Astrocyte of the cerebellum (primary cell): ENCODE measurements around the gene LIPC.
A peak's percentile ranks its signal among the peaks of the same experiment; 100 is the strongest.

Experiments used
- DNase-seq: peaks from one replicate; pipeline ENCODE4 v3.0.0-alpha.2; 2011; ENCODE audit warnings: low read depth
- H3K4me3 ChIP-seq: 2 replicates; pipeline ENCODE4 v1.5.1; 2011; ENCODE audit warnings: mild to moderate bottlenecking, low read depth, low read length, moderate library complexity
- in situ Hi-C: cut with HindIII; loops from 2 replicates; pipeline ENCODE4 v1.10.0; 2017; ENCODE audit warnings: low sequenced_read_pairs
- TF ChIP-seq, protein P1 (sequence below): IDR thresholded peaks from 2 replicates; pipeline ENCODE4 v1.5.1; 2012; ENCODE audit warnings: low read length, low read depth, moderate library complexity, mild to moderate bottlenecking; ENCODE audit errors: missing control alignments

Gene LIPC

DNA sequence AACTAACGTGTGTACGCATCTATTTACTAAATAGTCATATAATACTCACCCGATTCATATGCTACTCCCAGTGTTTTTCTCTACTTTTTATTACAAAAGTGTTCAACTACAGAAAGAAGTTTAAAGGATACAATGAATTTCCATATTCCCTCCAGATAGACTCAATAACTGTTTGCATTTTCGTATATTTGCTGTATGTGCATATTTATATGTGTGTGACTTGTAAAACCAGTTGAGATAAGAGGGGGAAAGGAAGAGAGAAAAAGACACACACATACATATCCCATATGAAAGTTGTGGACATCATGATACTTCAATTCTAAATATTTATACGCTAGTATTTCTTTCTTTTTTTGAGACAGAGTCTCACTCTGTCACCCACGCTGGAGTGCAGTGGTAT, 14.1 kb downstream of the LIPC start:
- no peak overlapping the region for H3K4me3 ChIP-seq
- TF ChIP-seq, protein P1, sequence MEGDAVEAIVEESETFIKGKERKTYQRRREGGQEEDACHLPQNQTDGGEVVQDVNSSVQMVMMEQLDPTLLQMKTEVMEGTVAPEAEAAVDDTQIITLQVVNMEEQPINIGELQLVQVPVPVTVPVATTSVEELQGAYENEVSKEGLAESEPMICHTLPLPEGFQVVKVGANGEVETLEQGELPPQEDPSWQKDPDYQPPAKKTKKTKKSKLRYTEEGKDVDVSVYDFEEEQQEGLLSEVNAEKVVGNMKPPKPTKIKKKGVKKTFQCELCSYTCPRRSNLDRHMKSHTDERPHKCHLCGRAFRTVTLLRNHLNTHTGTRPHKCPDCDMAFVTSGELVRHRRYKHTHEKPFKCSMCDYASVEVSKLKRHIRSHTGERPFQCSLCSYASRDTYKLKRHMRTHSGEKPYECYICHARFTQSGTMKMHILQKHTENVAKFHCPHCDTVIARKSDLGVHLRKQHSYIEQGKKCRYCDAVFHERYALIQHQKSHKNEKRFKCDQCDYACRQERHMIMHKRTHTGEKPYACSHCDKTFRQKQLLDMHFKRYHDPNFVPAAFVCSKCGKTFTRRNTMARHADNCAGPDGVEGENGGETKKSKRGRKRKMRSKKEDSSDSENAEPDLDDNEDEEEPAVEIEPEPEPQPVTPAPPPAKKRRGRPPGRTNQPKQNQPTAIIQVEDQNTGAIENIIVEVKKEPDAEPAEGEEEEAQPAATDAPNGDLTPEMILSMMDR: no peak
- in situ Hi-C loops: no loop called here
- DNase-seq: no peak

DNA sequence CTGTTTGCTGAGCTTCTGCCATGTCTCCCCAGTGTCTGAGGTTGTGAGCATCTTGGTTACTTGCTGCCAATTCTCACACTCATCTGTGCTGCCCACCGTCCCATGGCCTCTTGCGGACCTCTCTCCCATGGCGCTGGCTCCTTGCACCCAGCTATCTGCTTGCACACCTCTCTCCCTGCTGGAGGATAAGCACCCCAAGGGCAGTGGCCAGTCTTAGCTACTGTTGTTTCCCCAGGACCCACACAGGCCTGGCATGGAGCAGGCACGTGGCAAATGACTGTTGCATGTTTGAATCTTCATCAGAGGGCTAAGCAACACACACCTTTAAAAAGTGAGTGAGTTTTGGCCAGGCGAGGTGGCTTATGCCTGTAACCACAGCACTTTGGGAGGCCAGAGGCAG, 14.7 kb downstream of the LIPC start:
- DNase-seq: no peak
- in situ Hi-C loops: no loop called here
- TF ChIP-seq, protein P1: no peak

DNA sequence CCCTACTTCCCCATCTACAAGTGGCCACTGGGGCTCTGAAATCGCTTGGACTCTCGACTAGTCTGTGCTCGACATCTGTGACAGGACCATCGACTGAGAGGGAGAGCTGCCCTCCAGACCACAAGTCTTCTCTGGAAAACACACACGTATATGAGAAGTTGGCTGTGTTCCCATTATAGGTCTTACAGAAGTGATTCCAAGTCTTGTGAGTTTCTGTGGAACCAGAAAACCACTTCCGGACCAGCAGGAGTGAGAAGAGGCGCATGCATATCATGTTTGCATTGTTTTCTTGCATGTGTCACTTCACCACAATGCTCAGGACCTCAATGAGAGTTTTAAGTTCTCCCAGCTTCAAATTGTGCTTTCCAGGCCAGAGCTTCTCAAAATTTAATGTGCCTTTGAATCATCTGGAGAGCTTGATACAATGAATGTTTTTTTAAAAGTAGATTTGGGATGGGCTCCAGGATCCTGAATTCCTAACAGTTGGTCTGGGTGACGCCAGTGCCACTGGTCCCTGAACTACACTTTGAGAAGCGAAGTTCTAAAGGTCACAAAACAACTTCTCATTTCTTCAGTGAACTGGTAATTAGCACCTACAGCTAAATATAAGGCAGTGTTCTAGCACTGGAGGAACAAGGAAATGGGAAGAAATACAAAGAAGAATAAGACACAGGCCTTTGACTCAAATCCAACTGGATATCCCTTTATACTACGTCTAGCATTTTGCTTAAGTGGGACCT, 15.7 kb downstream of the LIPC start:
- in situ Hi-C loops: no loop called here
- TF ChIP-seq, protein P1: peak; percentile 3
- peak; percentile 90 for DNase-seq
- no peak overlapping the region for H3K4me3 ChIP-seq

More for the DNA sequence above, 14.7 kb downstream of the LIPC start:
- H3K4me3 ChIP-seq: no peak overlapping the region

DNA sequence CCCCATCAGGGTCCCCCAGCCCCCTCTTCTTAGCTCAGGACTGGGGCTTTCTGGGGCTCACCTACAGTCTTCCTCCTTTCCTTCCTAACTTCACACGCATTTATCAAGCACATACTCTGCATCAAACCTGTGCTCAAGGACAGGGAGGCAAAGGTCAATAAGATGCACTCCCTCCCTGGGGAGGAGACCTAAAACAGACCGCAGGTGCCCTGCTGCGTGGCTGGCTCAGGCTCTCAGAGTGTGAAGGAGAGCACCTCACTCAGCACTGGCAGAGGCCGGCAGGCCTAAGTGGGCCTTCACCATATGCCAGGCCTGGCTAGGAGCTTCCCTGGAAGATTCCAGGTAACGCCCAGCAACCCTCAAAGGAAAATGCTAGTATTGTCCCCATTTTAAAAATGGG, 16.5 kb downstream of the LIPC start:
- DNase-seq: no peak
- TF ChIP-seq, protein P1: no peak
- no peak overlapping the region for H3K4me3 ChIP-seq
- in situ Hi-C loops: no loop called here

DNA sequence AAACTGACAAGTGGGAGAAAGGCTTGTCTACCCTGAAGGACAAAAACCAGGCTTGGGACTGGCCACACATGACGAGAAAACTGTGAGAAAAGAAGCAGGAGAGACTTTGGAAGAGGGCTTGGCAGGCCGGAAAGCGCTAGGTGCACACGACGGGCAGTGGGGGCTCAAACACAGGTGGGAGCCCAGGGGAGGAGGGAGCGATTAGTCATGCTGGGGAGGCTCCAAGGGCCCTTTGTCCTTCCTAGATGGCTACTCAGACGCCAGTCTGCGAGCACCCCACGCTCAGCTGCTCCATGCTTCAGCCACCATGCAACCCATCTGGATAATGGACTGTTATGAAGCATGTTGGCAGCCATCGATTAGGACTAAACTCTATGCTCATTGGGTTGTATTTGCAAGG, 17.1 kb downstream of the LIPC start:
- TF ChIP-seq, protein P1: no peak
- in situ Hi-C loops: no loop called here

DNA sequence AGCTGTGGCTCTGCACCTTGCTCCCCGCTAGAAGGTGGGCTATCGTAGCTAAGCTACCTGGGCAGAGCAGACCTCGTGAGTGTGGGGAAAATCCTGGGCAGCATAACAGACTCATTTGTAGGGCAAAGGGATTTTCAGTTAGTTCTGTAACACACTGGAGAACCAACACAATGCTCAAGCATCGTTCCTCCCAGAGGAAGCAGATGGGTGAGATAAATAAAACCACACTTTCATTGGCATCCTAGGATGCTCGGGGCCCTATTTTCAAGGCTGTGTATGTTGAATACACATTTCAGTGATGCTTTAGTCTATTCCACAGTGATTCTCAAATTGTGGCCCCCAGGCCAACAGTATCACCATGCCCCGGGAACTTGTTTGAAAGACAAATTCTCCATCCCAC, 20.0 kb downstream of the LIPC start:
- DNase-seq: no peak
- no peak overlapping the region for H3K4me3 ChIP-seq
- in situ Hi-C loops: no loop called here
- TF ChIP-seq, protein P1: no peak

More for the DNA sequence above, 17.1 kb downstream of the LIPC start:
- no peak for DNase-seq
- H3K4me3 ChIP-seq: no peak overlapping the region

DNA sequence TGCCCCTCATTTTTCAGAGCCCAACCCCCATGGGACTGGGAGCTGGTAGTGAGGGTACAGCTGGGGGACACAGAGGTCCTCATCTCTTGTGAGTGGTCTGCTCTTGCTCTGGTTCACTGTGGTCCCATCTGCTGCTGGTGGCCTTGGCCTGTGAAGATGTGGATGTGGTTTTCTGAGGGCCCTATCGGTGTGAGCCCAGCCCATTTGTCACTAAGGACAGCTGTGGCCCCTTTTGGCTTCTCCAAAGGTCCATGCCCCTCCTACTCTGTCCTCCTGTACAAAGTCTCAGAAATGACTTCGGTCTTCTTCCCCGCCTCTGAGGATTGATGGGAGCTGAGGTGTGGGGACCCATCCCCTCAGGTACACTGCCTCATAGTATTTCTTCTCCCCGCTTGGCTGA, 21.0 kb downstream of the LIPC start:
- H3K4me3 ChIP-seq: no peak overlapping the region
- TF ChIP-seq, protein P1: no peak
- in situ Hi-C loops: no loop called here
- DNase-seq: no peak
